H9 (cell line): Measurements from ENCODE around the gene TRPM2. TPM values are rescaled to one million over a fixed set of nuclear protein-coding genes. Genes with fewer than 3 reads are reported as not detected.

Experiments used
- DNase-seq: peaks from one replicate; pipeline ENCODE4 v3.0.0-alpha.2; 2017
- H2AFZ ChIP-seq: one replicate; pipeline ENCODE4 v1.6.1; 2013; ENCODE audit warnings: mild to moderate bottlenecking, low read length, control low read depth, moderate library complexity
- H2AK5ac ChIP-seq: 2 replicates; pipeline ENCODE4 v1.6.1; 2013; ENCODE audit warnings: low read length, control low read depth, mixed read lengths; ENCODE audit not compliant: insufficient read length
- H2BK120ac ChIP-seq: one replicate; pipeline ENCODE4 v1.6.1; 2013; ENCODE audit warnings: low read depth, mild to moderate bottlenecking, low read length, control low read depth, inconsistent platforms; ENCODE audit not compliant: poor library complexity, severe bottlenecking
- H2BK12ac ChIP-seq: 2 replicates; pipeline ENCODE4 v1.6.1; 2013; ENCODE audit warnings: low read length, control low read depth, mixed read lengths, low read depth; ENCODE audit not compliant: insufficient read length
- H2BK15ac ChIP-seq: 2 replicates; pipeline ENCODE4 v1.6.1; 2013; ENCODE audit warnings: low read depth, low read length, control low read depth
- H2BK20ac ChIP-seq: one replicate; pipeline ENCODE4 v1.6.1; 2013; ENCODE audit warnings: low read depth, mild to moderate bottlenecking, low read length, control low read depth, inconsistent platforms; ENCODE audit not compliant: poor library complexity, severe bottlenecking
- H2BK5ac ChIP-seq: 2 replicates; pipeline ENCODE4 v1.6.1; 2013; ENCODE audit warnings: low read length, control low read depth, mixed read lengths; ENCODE audit not compliant: insufficient read length
- H3K14ac ChIP-seq: 2 replicates; pipeline ENCODE4 v1.6.1; 2013; ENCODE audit warnings: low read length, control low read depth; ENCODE audit not compliant: insufficient read depth
- H3K18ac ChIP-seq: 2 replicates; pipeline ENCODE4 v1.6.1; 2013; ENCODE audit warnings: low read depth, mild to moderate bottlenecking, mixed read lengths, low read length, control low read depth; ENCODE audit not compliant: insufficient read length
- H3K23ac ChIP-seq: 2 replicates; pipeline ENCODE4 v1.6.1; 2013; ENCODE audit warnings: low read length, control low read depth, mixed read lengths, low read depth; ENCODE audit not compliant: insufficient read length
- H3K23me2 ChIP-seq: 2 replicates; pipeline ENCODE4 v1.6.1; 2013; ENCODE audit warnings: low read depth, mild to moderate bottlenecking, mixed read lengths, low read length, control low read depth; ENCODE audit not compliant: insufficient read length, poor library complexity, severe bottlenecking
- H3K27ac ChIP-seq: 2 replicates; pipeline ENCODE4 v1.5.1; 2013; ENCODE audit warnings: low read length, control low read depth, mixed read lengths, low read depth; ENCODE audit not compliant: insufficient read length
- H3K27me3 ChIP-seq: 2 replicates; pipeline ENCODE4 v1.6.1; 2013; ENCODE audit warnings: low read length, control low read depth, inconsistent platforms; ENCODE audit not compliant: insufficient read depth
- H3K4ac ChIP-seq: 2 replicates; pipeline ENCODE4 v1.6.1; 2013; ENCODE audit warnings: low read depth, mild to moderate bottlenecking, control low read depth, inconsistent platforms, low read length, moderate library complexity
- H3K4me1 ChIP-seq: 2 replicates; pipeline ENCODE4 v1.6.1; 2013; ENCODE audit warnings: low read length, control low read depth, inconsistent platforms; ENCODE audit not compliant: insufficient read depth
- H3K4me2 ChIP-seq: 2 replicates; pipeline ENCODE4 v1.6.1; 2013; ENCODE audit warnings: low read length, control low read depth, mixed read lengths; ENCODE audit not compliant: insufficient read length, insufficient read depth
- H3K56ac ChIP-seq: 2 replicates; pipeline ENCODE4 v1.6.1; 2013; ENCODE audit warnings: low read depth, mild to moderate bottlenecking, mixed read lengths, low read length, control low read depth; ENCODE audit not compliant: insufficient read length
- H3K79me1 ChIP-seq: 2 replicates; pipeline ENCODE4 v1.6.1; 2013; ENCODE audit warnings: low read depth, mild to moderate bottlenecking, moderate library complexity, low read length, control low read depth, inconsistent platforms; ENCODE audit not compliant: insufficient read depth, poor library complexity, severe bottlenecking
- H3K79me2 ChIP-seq: 2 replicates; pipeline ENCODE4 v1.6.1; 2013; ENCODE audit warnings: low read length, control low read depth, inconsistent platforms; ENCODE audit not compliant: insufficient read depth
- H3K9ac ChIP-seq: 2 replicates; pipeline ENCODE4 v1.6.1; 2013; ENCODE audit warnings: low read length, control low read depth, mixed read lengths; ENCODE audit not compliant: insufficient read length; ENCODE audit errors: extremely low read depth
- H3K9me3 ChIP-seq: one replicate; pipeline ENCODE4 v1.6.1; 2013; ENCODE audit warnings: low read depth, low read length, inconsistent platforms; ENCODE audit not compliant: control insufficient read depth
- H3T11ph ChIP-seq: one replicate; pipeline ENCODE4 v1.6.1; 2013; ENCODE audit warnings: mild to moderate bottlenecking, low read length, control low read depth, inconsistent platforms
- H4K20me1 ChIP-seq: one replicate; pipeline ENCODE4 v1.6.1; 2013; ENCODE audit not compliant: control insufficient read depth, insufficient read length, insufficient read depth
- H4K5ac ChIP-seq: 2 replicates; pipeline ENCODE4 v1.6.1; 2013; ENCODE audit warnings: low read depth, mild to moderate bottlenecking, mixed read lengths, low read length, control low read depth; ENCODE audit not compliant: insufficient read length
- H4K8ac ChIP-seq: replicated peaks from 2 replicates; pipeline ENCODE4 v1.6.1; 2013; ENCODE audit warnings: low read length, control low read depth, mixed read lengths, low read depth; ENCODE audit not compliant: insufficient read length
- H4K91ac ChIP-seq: 2 replicates; pipeline ENCODE4 v1.6.1; 2013; ENCODE audit warnings: low read depth, mild to moderate bottlenecking, moderate library complexity, mixed read lengths, low read length, control low read depth; ENCODE audit not compliant: insufficient read length
- H3K27ac Mint-ChIP-seq, 3 experiments: 2 replicates in 2 of 3; 3 replicates in 1 of 3; pipeline ENCODE4 v1.8.0; 2020 to 2021; ENCODE audit warnings: mixed read lengths in 3 of 3, mild to moderate bottlenecking in 1 of 3, moderate library complexity in 1 of 3
- H3K27me3 Mint-ChIP-seq: 2 replicates; pipeline ENCODE4 v1.8.0; 2021; ENCODE audit warnings: low read depth, mild to moderate bottlenecking, moderate library complexity, mixed read lengths
- H3K36me3 Mint-ChIP-seq, 3 experiments: 2 replicates in 2 of 3; 3 replicates in 1 of 3; pipeline ENCODE4 v1.8.0; 2020 to 2021; ENCODE audit warnings: low read depth in 3 of 3, mixed read lengths in 3 of 3; ENCODE audit not compliant: insufficient read depth in 1 of 3
- H3K4me1 Mint-ChIP-seq, 2 experiments: 2 replicates each; pipeline ENCODE4 v1.8.0; 2020; ENCODE audit warnings: mixed read lengths in 2 of 2
- H3K4me3 Mint-ChIP-seq, 2 experiments: 2 replicates in 1 of 2; 3 replicates in 1 of 2; pipeline ENCODE4 v1.8.0; 2020 to 2021; ENCODE audit warnings: mild to moderate bottlenecking in 2 of 2, mixed read lengths in 2 of 2, moderate library complexity in 1 of 2
- H3K9me3 Mint-ChIP-seq, 2 experiments: 2 replicates in 1 of 2; 3 replicates in 1 of 2; pipeline ENCODE4 v1.8.0; 2020; ENCODE audit warnings: mild to moderate bottlenecking in 2 of 2, mixed read lengths in 2 of 2, moderate library complexity in 1 of 2
- WGBS: extraction: QIAGEN DNeasy Blood & Tissue Kit; methylation state at CpG from one replicate; pipeline ENCODE4 v1.1.7; 2013; ENCODE audit warnings: missing lambda C conversion rate, low lambda C conversion rate, mixed read lengths; ENCODE audit not compliant: insufficient read length; ENCODE audit errors: extremely low coverage; 5-methylcytosine and 5-hydroxymethylcytosine counted together
- total RNA-seq: library from RNA; stranded (reverse); gene quantifications from 2 replicates; pipeline ENCODE4 v1.2.1, GENCODE V29; 2021
- TF ChIP-seq, protein P1 (sequence below): fragments of 200-600 bp; sonication (generic); conservative IDR thresholded peaks from 3 replicates; pipeline ENCODE4 v1.8.0; 2021; ENCODE audit warnings: antibody characterized with exemption, mild to moderate bottlenecking

The TRPM2 gene
- total RNA-seq, 1 experiment from 2014 or later = 0.68 TPM

- H3K23me2 ChIP-seq = peaks cover 5% of the 10 kb centered on the region
- no peak overlapping the region for H3K56ac ChIP-seq
- H3K4me1 ChIP-seq = no peaks in the 10 kb centered on the region
- no peaks in the 10 kb centered on the region for H3K79me1 ChIP-seq
- WGBS = no CpG with 5 or more reads among the region's 8 CpGs
- H2BK120ac ChIP-seq = no peak overlapping the region
- Mint-ChIP-seq H3K27me3 (peaks cover 3% of the 10 kb centered on the region; the same call in 1 of the 2 replicates), H3K27ac (no peak overlapping the region), H3K4me1 (peaks cover 0 to 8% of the 10 kb centered on the region in 2 experiments; a peak in 3 of 4 replicates), H3K9me3 (no peaks in the 10 kb centered on the region; a peak in 1 of 5 replicates), H3K4me3 (peak overlapping the region in 1 of 2 experiments; percentile 26; a peak in 1 of 5 replicates), H3K36me3 (peaks cover 0 to 2% (median 0%) of the 10 kb centered on the region in 3 experiments; a peak in 1 of 7 replicates)
- TF ChIP-seq, protein P1, sequence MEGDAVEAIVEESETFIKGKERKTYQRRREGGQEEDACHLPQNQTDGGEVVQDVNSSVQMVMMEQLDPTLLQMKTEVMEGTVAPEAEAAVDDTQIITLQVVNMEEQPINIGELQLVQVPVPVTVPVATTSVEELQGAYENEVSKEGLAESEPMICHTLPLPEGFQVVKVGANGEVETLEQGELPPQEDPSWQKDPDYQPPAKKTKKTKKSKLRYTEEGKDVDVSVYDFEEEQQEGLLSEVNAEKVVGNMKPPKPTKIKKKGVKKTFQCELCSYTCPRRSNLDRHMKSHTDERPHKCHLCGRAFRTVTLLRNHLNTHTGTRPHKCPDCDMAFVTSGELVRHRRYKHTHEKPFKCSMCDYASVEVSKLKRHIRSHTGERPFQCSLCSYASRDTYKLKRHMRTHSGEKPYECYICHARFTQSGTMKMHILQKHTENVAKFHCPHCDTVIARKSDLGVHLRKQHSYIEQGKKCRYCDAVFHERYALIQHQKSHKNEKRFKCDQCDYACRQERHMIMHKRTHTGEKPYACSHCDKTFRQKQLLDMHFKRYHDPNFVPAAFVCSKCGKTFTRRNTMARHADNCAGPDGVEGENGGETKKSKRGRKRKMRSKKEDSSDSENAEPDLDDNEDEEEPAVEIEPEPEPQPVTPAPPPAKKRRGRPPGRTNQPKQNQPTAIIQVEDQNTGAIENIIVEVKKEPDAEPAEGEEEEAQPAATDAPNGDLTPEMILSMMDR = no peak
- H3K27ac ChIP-seq = no peak overlapping the region
- no peak overlapping the region for H2BK5ac ChIP-seq
- no peak overlapping the region for H2BK15ac ChIP-seq
- no peak overlapping the region for H2AFZ ChIP-seq
- no peaks in the 10 kb centered on the region for H4K20me1 ChIP-seq
- H2AK5ac ChIP-seq = no peak overlapping the region
- no peak overlapping the region for H4K91ac ChIP-seq
- no peak overlapping the region for H3K4me2 ChIP-seq
- H3K14ac ChIP-seq = no peak overlapping the region
- H3K79me2 ChIP-seq = no peaks in the 10 kb centered on the region
- H3K27me3 ChIP-seq = no peaks in the 10 kb centered on the region
- H2BK20ac ChIP-seq = no peak overlapping the region
- H3K4ac ChIP-seq = no peak overlapping the region
- no peak overlapping the region for H4K5ac ChIP-seq
- no peaks in the 10 kb centered on the region for H3K9me3 ChIP-seq
- no peak for DNase-seq
- no peak overlapping the region for H4K8ac ChIP-seq
- H3K9ac ChIP-seq = no peak overlapping the region
- H3T11ph ChIP-seq = no peak overlapping the region
- H3K18ac ChIP-seq = no peak overlapping the region
- no peak overlapping the region for H2BK12ac ChIP-seq
- H3K23ac ChIP-seq = no peak overlapping the region
Measured at GRCh38 chr21:44460441-44460755, 107.0 kb downstream of the TRPM2 start.
